ENCODE results near the gene TRMU. TPM values are rescaled to one million over a fixed set of nuclear protein-coding genes. Genes with fewer than 3 reads are reported as not detected.

Gene TRMU
- polyA plus RNA-seq, 1 donor (not counting 4 experiments of a cell fraction or from before 2014, with no cell fraction given), result 33.6 TPM

GRCh38 chr22:46293577-46294260 is 41.8 kb upstream of the TRMU start:
- Histone ChIP-seq H3K9me3 (ENCODE audit: control insufficient read depth, low read depth, low read length) (no peaks in the 10 kb centered on the region), H3K4me1 (ENCODE audit: control insufficient read depth, extremely low read depth, insufficient read depth, low read length) (peaks cover 20% of the 10 kb centered on the region), H4K20me1 (ENCODE audit: control insufficient read depth, extremely low read depth, insufficient read depth, low read length) (no peaks in the 10 kb centered on the region), H2AFZ (ENCODE audit: control insufficient read depth, low read length) (no peak overlapping the region), H3K79me2 (ENCODE audit: control insufficient read depth, insufficient read depth, low read length) (peaks cover 14% of the 10 kb centered on the region), H3K27ac (ENCODE audit: control insufficient read depth, insufficient read depth, low read length) (no peak overlapping the region), H3K36me3 (ENCODE audit: control insufficient read depth in 2 of 2, extremely low read depth in 1 of 2, insufficient read depth in 2 of 2, low read length in 2 of 2) (peaks cover 6 to 8% of the 10 kb centered on the region in 2 experiments), H3K27me3 (ENCODE audit: control insufficient read depth, extremely low read depth, insufficient read depth, low read length) (peaks cover 4% of the 10 kb centered on the region), H3K9me1 (ENCODE audit: control insufficient read depth, extremely low read depth, insufficient read depth, low read length) (no peaks in the 10 kb centered on the region), H3K4me3 (ENCODE audit: control insufficient read depth in 2 of 3, extremely low read depth in 1 of 3, insufficient read depth in 2 of 3, low read depth in 1 of 3, low read length in 3 of 3) (no peak overlapping the region), H3K4me2 (ENCODE audit: control insufficient read depth, extremely low read depth, insufficient read depth, low read depth, low read length) (no peak overlapping the region), H3K9ac (ENCODE audit: control insufficient read depth, extremely low read depth, insufficient read depth, low read length) (no peak overlapping the region)
- dilution Hi-C loops (cut with MboI; ENCODE audit: extremely low pct_ligation_motif_present, low sequenced_read_pairs), result no loop called here
- no peak for DNase-seq (ENCODE audit: low read depth, low spot score)
- TF ChIP-seq EZH2 (IDR thresholded peaks at IDR 0.05; ENCODE audit: low read length), result no peak
- TF ChIP-seq CTCF (optimal IDR thresholded peaks at IDR 0.05 in 1 of 3, IDR thresholded peaks at IDR 0.05 in 1 of 3, conservative IDR thresholded peaks at IDR 0.05 in 1 of 3; ENCODE audit: extremely low read depth in 1 of 3, insufficient read depth in 2 of 3, low read length in 3 of 3), result no peak
- no peak for FAIRE-seq

GRCh38 chr22:46294784-46295183 is 40.7 kb upstream of the TRMU start:
- FAIRE-seq, result no peak

More at GRCh38 chr22:46294784-46295183, 40.7 kb upstream of the TRMU start:
- H3K79me2 ChIP-seq (ENCODE audit: control insufficient read depth, insufficient read depth, low read length), result peaks cover 17% of the 10 kb centered on the region
- H3K27ac ChIP-seq (ENCODE audit: control insufficient read depth, insufficient read depth, low read length), result no peak overlapping the region
- dilution Hi-C loops (cut with MboI; ENCODE audit: extremely low pct_ligation_motif_present, low sequenced_read_pairs), result no loop called here
- no peak overlapping the region for H3K9ac ChIP-seq (ENCODE audit: control insufficient read depth, extremely low read depth, insufficient read depth, low read length)
- no peak overlapping the region for H2AFZ ChIP-seq (ENCODE audit: control insufficient read depth, low read length)
- H4K20me1 ChIP-seq (ENCODE audit: control insufficient read depth, extremely low read depth, insufficient read depth, low read length), result no peaks in the 10 kb centered on the region
- H3K9me1 ChIP-seq (ENCODE audit: control insufficient read depth, extremely low read depth, insufficient read depth, low read length), result no peaks in the 10 kb centered on the region
- peaks cover 14% of the 10 kb centered on the region for H3K4me1 ChIP-seq (ENCODE audit: control insufficient read depth, extremely low read depth, insufficient read depth, low read length)
- H3K27me3 ChIP-seq (ENCODE audit: control insufficient read depth, extremely low read depth, insufficient read depth, low read length), result peaks cover 4% of the 10 kb centered on the region
- no peak for TF ChIP-seq CTCF (optimal IDR thresholded peaks at IDR 0.05 in 1 of 3, IDR thresholded peaks at IDR 0.05 in 1 of 3, conservative IDR thresholded peaks at IDR 0.05 in 1 of 3; ENCODE audit: extremely low read depth in 1 of 3, insufficient read depth in 2 of 3, low read length in 3 of 3)
- no peaks in the 10 kb centered on the region for H3K9me3 ChIP-seq (ENCODE audit: control insufficient read depth, low read depth, low read length)
- no peak overlapping the region for H3K4me3 ChIP-seq (ENCODE audit: control insufficient read depth in 2 of 3, extremely low read depth in 1 of 3, insufficient read depth in 2 of 3, low read depth in 1 of 3, low read length in 3 of 3)
- peaks cover 8 to 13% of the 10 kb centered on the region in 2 experiments for H3K36me3 ChIP-seq (ENCODE audit: control insufficient read depth in 2 of 2, extremely low read depth in 1 of 2, insufficient read depth in 2 of 2, low read length in 2 of 2)
- DNase-seq (ENCODE audit: low read depth, low spot score), result no peak
- no peak overlapping the region for H3K4me2 ChIP-seq (ENCODE audit: control insufficient read depth, extremely low read depth, insufficient read depth, low read depth, low read length)

Measured in keratinocyte (primary cell).